Stimulated activated CD8-positive, alpha-beta memory T cell treated with anti-CD3 and anti-CD28 coated beads, Interleukin-7, amount 100 ng/mL, for 1 hour (primary cell): Measurements from ENCODE around the gene RBM4B.
"Not testable (repeated sequence)": the region's sequence is repeated elsewhere in the genome, so short reads cannot be mapped to it uniquely, and the experiment has no call there.

Experiments used
- DNase-seq, 2 donors: peaks; one replicate each; pipeline ENCODE4 v3.0.0-alpha.2; 2020; ENCODE audit warnings: low read depth in 2 of 2

Gene RBM4B, protein sequence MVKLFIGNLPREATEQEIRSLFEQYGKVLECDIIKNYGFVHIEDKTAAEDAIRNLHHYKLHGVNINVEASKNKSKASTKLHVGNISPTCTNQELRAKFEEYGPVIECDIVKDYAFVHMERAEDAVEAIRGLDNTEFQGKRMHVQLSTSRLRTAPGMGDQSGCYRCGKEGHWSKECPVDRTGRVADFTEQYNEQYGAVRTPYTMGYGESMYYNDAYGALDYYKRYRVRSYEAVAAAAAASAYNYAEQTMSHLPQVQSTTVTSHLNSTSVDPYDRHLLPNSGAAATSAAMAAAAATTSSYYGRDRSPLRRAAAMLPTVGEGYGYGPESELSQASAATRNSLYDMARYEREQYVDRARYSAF

DNA sequence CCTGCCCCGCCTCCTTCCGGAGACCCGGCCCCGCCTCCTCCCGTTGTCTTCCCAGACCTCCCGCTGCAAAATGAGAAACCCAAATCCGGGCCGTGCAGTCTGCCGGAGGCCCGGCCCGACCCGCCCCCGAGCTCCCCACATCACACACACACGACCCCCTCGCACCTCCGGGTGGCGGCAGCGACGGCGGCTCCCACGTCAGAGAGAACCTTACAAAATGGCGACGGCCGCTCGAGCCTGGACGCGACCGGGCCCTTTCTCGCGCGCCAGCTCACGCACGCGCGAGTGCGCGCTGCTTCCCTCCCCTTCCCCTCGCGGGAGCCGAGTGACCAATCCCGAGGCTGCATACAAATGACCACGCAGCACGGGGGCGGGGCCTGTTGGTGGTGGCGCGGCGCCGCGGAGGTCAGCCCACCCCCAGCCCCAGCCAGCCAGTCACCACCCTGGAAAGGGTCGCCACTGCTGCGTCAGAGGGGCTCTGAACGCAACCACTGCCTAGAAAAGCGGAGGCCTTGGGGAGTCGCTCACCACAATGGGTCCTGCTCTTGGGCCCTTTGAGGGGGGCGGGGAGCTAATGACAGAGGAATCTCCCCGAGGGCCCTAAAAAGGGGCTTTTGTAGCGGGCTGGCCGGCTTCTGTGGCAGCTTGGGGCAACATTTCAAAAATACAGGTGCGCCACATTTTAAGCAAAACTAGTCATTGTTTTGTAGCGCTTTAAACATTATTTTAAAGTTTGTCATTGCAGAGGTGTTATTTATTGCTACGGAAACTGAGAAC lies at the start of gene RBM4B:
RBM4B (minus strand) TSS at position 289 of the 777 bp plus-strand sequence. CDS start 808 bp downstream, outside the sequence.
- peak; percentile 88 to 89 for DNase-seq

DNA sequence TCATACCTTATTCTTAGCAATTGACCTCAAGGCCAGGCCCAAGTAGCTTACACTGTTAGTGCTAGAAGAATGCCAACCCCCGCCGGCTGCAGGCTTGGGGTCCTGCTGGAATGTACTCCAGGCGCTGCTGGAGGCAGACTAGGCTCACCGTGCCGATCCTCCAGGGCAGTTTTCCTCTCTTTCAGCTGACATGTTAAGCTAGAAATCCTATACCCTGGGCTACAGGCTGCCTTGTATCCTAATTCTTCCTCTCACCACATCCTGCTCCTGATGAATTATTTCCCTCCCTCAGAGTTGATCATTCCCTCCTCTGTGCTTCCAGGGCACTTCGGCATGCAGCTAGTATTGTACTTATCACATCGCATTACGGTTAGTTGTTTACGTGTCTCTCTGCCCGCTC lies 48.0 kb upstream of the RBM4B start:
- no peak for DNase-seq

DNA sequence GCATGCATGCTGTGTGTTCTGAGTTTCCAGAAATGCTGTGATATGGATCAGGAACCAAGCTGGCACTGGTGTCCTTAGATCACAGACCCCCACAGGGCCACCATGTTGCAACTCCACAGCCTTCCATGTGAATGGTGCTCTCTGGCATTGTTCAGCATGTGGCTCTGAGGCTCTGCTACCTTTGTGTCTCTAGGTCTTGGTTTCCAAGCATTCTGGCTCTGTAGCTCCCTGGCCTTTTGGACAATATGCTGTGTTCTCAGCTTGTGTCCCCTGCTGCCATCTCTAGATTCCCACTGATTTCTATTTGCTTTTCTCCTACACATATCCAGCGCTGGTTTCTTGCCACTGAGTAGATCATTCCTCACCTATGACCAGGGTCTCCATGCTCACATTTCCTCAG lies 47.4 kb upstream of the RBM4B start:
- DNase-seq: no peak

DNA sequence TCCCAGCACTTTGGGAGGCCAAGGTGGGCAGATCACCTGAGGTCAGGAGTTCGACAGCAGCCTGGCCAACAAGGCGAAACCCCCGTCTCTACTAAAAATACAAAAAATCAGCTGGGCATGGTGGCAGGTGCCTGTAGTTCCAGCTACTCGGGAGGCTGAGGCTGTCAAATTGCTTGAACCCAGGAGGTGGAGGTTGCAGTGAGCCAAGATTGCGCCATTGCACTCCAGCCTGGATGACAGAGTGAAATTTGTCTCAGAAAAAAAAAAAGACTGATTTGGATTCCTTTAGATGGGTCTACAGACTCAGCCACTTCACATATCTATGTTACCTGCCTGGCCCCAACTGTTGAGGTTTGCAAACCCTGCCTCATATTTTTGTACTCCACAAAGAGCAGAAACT lies 46.5 kb upstream of the RBM4B start:
- DNase-seq: not testable (repeated sequence)

DNA sequence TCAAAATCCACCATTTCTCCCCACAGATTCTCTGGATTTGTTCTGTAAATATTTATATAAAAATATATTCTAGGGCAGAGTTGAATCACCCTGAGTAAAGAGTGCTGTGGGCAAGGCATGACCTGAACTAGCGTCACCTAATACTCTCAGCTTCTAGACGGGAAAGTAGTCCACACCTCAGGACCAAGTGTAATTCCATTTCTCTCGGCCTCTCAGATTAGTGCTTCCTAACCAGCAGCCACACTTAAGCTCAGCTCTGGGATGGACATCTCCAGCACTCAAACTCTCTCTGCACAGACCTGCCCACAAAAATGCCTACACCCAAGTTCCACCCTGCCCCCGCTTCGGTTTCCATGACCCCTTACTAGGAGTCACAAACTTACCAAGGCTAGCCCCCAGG lies 46.0 kb upstream of the RBM4B start:
- no peak for DNase-seq

DNA sequence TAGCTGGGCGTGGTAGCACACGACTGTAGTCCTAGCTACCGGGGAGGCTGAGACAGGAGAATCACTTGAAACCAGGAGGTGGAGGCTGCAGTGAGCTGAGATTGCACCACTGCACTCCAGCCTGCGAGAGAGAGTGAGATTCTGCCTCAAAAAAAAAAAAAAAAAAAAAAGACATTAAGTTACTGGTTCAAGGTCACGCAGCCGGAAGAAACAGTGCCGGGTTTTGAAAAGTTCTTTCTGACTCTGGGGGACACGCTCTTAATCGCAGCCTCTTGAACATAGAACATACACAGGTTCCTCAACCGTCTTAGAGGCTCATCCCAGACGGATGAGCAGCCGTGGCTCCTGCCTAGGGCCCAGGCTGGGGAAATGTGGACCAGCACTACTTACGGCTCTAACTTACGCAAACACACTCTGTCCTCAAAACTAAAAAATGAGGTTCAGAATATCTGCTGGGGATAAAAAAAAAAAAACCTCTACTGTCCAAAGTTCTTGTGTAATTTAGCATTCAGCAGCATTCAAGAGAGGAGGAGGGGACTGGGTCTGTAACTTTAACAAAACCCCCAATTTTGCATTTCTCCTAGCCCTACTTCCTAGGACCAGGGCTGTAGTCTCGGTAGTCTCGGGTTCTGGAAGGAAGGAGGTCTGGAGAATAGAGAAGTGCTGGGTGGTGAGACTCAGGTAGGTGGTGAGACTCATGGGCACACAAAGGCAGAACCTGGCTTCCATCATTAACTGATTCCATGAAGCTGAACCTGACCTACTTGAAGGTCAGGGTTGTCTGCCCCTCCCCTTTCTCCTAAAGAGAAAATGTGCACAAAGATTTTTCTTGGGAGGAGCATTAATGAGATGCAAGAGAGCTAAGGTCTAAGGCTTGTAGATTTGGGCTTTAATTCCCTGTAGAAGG lies 45.3 kb upstream of the RBM4B start:
- DNase-seq: no peak

DNA sequence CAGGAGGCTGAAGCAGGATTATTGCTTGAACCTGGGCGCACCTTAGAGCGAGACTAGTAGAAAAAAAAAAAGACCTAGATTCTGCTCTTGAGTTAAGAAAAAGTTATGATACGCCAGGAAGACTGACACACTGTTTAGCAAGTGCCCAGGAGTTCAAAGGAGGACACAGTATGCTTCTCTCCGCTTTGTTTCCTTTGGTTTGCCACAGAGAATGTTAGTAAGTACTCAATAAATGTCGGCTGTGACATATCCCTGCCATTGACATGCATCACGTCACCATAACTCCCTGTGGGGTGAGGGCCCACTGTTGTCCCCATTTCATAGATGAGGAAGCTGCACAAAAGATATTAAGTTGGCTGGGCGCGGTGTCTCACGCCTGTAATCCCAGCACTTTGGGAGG lies 44.3 kb upstream of the RBM4B start:
- DNase-seq: no peak

DNA sequence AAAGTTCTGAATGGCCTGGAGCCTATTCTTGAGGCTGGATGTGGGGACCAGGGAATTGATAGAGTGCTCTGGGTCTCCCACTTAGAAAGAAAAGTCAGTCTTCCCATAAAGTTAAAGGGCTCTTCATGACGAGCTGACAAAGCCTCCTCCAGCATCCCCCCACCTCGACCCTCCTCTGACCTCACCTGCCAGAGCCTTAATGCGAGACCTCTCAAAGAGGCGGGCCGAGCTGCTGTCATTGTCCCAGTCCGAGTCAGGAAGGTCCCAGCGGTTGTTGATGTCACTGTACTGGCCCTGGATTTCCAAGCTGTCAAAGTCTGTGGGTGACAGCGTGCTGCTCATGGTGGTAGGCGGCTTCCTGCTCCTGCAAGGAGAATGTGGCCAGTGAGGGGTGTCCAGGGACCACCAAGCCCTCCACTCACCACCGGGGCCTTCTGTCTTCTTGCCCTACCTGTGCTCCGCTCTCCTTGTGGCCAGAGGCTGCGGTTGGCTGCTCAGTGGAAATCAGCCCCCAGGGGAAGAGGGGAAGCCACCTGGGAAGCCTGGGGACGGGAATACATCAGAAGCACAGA lies 43.3 kb upstream of the RBM4B start:
- no peak for DNase-seq

DNA sequence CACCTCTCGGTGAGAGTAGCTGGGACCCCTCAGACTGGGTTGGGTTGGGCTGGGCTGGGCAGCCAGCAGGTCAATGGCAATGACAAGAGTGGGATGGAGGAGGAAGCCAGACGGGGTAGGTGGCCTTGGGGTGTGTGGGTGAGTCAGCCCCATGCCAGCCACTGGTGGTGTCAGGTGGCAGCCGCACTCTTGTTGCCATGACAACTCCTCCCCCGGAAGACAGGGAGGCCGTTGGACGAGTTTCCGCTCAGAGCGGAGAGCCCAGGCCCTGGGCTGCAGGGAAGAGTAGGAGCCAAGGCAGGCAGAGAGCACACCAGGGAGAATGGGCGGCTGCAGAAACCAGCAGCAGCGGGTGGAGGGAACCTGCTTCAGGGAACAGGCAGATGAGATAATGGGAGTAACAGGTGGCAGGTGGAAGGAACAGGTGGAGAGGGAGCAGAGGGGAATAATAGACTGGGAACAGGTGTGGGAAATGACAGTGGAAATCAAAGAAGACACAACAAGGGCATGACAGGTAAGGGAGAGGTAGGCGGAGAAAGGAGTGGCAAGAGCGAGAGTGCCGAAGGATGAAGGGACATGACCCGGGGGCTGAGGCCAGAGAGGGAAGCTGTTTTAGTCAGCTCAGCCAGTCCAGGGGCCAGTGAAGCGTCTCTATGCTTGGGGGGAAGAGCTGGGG lies 42.7 kb upstream of the RBM4B start:
- no peak for DNase-seq

DNA sequence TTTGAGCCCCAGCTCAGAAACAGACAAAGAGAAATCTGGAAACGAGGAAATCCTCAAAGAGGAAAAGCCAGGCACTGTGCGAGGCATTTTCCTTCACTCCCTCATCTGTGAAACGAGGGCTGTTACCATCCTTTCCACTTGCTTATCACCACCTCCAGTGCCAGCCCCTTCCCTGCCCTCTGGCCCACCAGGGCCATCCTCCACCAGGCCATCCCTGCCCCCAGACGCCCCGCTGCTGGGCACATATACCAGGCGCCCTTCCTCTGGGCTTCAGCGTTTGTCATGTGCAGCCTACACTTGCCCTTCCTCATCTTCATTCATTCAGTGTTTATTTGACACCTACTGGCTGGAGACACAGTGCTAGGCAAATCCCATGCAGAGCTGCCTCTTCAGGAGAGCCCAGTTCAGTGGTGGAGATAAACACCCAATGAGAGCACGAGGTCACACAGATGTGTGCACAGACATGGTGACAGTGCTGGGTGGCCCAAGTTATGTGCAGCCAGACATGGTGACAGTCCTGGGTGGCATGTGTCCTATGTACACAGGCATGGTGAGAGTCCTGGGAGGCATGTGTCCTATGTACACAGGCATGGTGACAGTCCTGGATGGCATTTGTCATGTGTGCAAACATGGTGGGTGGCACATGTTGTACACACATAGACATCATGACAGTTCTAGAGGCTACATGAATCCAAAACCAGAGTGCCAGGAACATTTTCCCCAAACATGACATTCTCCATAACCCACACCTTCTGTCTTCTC lies 41.6 kb upstream of the RBM4B start:
- DNase-seq: no peak

DNA sequence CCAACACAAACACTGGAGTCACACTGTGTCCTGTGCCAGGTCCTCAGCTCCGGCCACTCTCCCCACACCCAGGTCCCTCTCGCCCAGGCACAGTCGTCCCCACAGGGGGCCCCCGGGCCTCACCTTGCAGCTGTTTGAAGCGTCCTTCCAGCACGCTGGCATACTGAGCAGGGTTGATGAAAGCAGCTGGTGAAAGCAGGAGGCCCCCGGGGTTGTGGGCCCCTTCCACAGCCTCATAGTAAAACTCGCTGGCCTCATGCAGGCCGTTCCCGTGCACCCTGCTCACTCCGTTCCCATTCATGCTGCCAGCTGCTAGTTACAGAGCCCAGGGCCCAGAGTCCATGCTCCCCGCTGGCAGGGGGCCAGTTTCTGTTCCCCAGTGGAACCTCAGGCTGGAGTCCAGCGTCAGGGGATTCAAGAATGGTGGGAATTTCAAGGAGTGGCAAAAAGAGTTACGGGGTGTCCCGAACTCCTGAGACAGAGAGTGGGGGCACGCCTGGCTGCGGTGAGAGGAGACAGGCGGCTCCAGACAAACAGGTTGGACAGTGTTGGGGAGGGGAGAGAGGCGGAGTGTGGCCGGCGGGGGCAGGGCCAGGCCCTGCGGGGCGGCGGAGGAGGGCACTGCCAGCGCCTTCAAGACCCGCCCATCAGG lies 40.8 kb upstream of the RBM4B start:
- DNase-seq: no peak

DNA sequence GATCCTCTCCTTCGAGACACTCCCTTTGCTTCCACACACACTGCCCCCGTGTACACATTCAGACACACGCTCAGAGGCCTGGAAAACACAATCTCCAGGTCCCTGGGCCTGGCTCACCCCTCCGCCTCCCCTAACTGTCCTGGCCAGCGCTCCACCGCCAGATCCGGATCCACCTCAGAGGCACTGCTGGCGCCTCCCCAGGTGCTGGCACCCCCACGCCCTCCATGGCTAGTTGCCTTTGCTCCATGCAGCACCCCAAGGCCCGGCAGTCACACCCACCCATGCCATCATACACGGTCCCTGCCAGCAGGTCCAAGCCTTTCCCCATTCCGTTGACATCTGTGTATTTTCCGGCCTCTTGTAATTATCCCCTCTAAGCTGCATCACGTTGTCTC lies 40.2 kb upstream of the RBM4B start:
- no peak for DNase-seq

DNA sequence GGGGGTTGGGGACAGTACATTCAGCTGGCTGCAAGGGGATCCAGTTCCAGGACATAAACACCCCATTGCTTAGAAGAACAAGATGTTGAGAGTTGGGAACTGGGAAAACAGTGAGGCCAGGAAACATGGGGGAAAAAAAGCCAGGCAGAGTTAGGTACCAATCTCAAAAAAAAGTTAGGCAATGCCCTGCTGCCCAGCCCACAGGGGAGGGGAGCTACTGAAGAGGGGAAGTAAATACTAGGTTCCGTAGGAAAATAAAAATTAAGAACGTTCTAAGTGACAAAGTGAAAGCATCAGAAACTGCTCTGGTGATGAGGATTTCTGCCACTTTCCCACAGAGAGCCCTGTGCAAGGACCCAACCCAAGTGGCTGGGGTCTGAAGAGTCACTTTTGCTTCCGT lies 39.3 kb upstream of the RBM4B start:
- no peak for DNase-seq

DNA sequence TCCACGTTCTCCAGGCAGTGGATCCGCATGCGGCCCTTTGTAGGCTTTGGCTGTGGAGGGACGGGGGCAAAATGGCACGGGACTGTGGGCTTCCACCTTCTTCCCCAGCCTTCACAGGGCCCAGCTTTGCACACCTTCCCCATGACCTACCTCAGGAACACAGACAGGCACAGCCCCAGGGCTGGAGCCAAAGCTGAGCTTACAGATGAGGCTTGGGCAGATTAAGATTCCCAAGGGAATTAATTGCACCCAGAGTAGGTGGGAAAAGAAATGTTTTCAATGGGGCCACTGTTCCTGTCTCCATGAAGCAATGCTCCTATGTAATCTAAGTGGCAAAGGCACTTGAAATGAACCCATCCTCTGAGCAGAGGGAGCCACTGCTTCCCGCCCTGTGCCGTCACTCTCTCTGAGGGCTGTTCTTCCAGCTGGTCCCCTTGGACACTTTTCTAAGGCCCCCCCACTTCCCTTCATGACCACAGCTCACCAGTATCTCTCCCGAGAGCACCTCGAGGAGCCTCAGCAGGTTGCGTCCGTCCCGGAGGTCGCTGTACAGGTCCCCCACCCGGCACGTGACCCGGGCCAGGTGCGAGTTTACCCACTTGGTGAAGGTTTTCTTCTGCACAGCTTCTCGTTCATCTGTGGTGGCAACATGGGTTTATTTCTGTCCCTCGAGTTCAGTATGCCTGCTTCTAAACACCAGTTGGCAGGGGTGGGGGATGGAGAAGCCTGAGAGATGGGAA lies 37.8 kb upstream of the RBM4B start:
- no peak for DNase-seq

DNA sequence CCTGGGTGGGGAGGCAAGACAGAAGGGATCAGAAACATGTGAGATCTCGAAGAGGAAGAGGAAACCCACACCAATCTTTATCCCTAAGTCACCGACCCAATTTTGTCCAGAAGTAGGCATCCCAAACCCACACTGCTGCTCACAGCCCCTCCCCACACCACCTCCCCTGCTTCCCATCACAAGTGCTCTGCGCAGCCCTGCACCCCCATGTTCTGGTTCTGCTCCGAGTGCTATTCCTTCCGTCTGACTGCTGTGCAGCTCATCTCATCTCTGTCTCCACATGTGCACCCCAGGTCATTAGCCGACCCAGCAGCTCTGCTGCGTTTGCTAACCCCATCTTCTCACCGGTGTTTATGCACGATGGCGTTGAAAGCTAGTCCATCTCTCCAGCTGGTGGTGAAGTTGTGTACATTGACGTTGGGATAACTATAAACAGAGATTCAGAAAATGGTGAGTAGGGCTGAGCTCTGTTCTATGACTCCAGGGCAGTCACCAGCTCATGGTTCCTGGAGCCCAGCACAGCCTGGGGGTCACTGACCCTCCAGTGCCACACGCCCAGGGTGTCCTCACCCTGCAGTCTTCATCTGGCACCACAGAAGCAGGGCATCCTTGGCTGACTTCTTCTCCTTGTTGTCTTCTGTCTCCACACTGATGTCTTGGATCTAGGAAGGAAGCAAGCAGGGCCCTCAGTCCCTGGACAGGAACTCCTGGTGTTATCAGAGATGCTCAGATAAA lies 36.2 kb upstream of the RBM4B start:
- no peak for DNase-seq

DNA sequence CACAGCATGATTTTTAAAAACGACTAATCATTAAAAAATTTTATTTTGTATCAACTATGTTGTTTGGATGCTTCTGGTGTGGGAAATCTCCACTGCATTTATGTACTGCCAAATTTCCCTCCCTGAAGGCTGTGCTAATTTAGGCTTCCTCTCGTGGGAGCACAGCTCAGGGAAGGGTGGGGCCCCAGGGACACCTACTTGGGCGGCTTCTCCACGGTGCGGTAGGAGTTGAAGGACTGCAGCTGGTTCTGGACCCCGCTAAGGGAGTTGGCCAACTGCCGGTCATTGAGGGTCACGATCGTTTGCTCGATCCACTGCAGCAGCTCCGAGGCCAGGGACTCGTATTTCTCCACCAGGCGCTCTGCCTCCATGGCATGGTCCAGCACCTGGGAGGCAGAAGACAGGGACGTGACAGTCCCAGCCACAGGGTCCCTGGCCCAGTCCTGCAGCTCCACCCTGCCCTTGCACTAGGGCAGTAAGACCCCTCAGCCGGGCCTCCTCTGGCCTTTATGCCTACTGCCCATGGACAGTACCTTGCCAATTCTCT lies 32.8 kb upstream of the RBM4B start:
- DNase-seq: no peak

DNA sequence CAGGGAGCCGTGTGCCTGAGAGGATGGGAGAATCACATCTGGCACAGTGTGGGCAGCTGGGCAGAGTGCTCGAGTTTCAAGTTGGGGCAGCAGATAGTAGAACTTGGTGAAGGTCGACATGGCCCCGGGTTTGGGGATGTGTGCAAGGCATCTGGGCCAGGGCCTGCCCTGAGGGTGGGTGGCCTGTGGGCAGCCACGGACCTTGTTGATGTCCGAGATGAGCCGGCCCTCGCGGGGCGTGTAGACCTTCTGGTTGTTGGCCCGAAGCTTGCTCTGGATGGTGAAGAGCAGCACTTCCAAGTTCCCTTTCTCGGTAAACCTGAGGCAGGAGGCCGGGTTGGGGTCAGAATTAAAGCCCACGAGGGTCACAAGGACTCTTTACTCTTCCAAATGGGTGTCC lies 31.0 kb upstream of the RBM4B start:
- no peak for DNase-seq

DNA sequence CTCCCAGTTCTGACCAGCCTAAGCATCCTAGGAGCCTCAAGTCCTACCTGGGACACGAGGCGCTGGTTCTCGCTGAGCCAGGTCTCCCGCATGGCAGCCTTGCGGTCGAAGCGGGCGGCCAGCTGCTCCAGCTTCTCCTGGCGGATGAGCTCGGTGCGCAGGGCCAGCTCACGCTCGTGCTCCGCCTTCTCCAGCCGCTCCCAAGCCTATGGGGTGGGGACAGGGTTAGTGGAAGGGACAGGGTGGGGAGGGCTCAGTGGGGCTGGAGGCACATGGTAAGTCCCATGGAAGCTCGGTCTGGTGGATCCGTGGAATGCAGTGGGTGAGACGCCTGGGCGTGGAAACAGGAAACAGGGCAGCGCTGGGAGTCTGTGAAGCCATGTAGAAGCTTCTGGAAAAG lies 30.4 kb upstream of the RBM4B start:
- DNase-seq: no peak
